Measurements from ENCODE around the gene HAO2. TPM values are rescaled to one million over a fixed set of nuclear protein-coding genes. Genes with fewer than 3 reads are reported as not detected.

HAO2 gene
- total RNA-seq, 2 experiments from 2014 or later: not detected

DNA sequence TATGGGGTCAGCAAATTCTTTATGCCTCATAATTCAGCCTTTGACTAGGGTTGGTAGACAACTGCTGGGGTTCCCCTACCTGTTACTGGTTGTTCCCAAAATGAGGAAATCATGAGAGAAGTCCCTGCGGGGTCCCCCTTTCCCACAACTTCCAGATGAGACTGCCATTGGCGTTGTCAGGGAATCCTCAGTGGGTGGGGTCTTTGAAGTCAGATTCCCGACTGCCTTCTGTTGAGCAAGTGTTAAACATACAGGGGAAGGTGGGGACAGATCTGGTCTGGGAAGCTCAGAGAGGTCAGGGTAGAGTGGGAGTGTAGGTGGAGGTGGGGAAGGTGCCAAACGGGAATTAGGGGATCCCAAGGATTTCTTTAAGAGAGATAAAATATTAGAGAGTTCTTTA lies 61.1 kb downstream of the HAO2 start:
- ATAC-seq (ENCODE audit: poor library complexity): no peak

DNA sequence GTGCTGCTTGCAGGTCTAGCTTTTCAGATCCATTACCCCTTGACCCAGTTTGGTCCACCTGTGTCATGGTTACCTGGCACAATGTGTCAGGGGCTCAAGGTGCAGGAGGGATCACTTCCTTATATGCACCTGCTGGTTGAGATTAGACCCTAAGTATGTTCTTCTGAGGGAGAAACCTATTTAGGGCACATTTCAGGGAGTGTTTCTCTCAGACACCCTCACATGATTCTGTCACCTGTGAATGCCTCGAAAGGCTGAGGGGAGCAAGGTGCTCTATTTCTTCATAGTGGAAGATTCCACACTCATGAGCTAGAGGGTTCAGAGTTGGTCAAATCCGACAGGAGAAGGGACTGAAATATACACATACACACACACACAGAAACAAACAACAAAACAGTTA lies 61.9 kb downstream of the HAO2 start:
- Histone ChIP-seq H3K4me3 (ENCODE audit: low read length) (no peak overlapping the region), H3K27me3 (ENCODE audit: control insufficient read depth in 1 of 2, insufficient read depth in 2 of 2, low read length in 2 of 2) (peaks cover 0 to 5% of the 10 kb centered on the region in 2 experiments), H3K4me1 (ENCODE audit: insufficient read depth, low read length) (no peaks in the 10 kb centered on the region), H3K36me3 (ENCODE audit: insufficient read depth, low read length) (no peaks in the 10 kb centered on the region), H3K9me3 (ENCODE audit: control insufficient read depth in 1 of 2, insufficient read depth in 1 of 2, low read length in 2 of 2) (peaks cover 0 to 4% of the 10 kb centered on the region in 2 experiments), H3K27ac (ENCODE audit: low read depth in 1 of 2, low read length in 2 of 2) (no peak overlapping the region)
- no peaks in the 10 kb centered on the region for H3K36me3 Mint-ChIP-seq (ENCODE audit: low read depth)
- ATAC-seq (ENCODE audit: poor library complexity) (no peak), DNase-seq (no peak)
- H3K9me3 Mint-ChIP-seq: no peaks in the 10 kb centered on the region
- peaks cover 41% of the 10 kb centered on the region for H3K27me3 Mint-ChIP-seq
- intact Hi-C loops (cut with DNase I, micrococcal nuclease): no loop called here
- H3K27ac Mint-ChIP-seq: no peak overlapping the region
- TF ChIP-seq, protein P1, sequence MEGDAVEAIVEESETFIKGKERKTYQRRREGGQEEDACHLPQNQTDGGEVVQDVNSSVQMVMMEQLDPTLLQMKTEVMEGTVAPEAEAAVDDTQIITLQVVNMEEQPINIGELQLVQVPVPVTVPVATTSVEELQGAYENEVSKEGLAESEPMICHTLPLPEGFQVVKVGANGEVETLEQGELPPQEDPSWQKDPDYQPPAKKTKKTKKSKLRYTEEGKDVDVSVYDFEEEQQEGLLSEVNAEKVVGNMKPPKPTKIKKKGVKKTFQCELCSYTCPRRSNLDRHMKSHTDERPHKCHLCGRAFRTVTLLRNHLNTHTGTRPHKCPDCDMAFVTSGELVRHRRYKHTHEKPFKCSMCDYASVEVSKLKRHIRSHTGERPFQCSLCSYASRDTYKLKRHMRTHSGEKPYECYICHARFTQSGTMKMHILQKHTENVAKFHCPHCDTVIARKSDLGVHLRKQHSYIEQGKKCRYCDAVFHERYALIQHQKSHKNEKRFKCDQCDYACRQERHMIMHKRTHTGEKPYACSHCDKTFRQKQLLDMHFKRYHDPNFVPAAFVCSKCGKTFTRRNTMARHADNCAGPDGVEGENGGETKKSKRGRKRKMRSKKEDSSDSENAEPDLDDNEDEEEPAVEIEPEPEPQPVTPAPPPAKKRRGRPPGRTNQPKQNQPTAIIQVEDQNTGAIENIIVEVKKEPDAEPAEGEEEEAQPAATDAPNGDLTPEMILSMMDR (IDR thresholded peaks at IDR 0.05): no peak
- ChIA-PET POLR2A (no interaction called here), CTCF (no interaction called here)
- no peak overlapping the region for H3K4me3 Mint-ChIP-seq
- H3K4me1 Mint-ChIP-seq (ENCODE audit: low read depth): no peaks in the 10 kb centered on the region

More for the DNA sequence above, 61.1 kb downstream of the HAO2 start:
- Mint-ChIP-seq H3K4me1 (ENCODE audit: low read depth) (no peaks in the 10 kb centered on the region), H3K27ac (no peak overlapping the region), H3K9me3 (no peaks in the 10 kb centered on the region), H3K27me3 (peaks cover 41% of the 10 kb centered on the region), H3K36me3 (ENCODE audit: low read depth) (no peaks in the 10 kb centered on the region), H3K4me3 (no peak overlapping the region)
- DNase-seq: no peak
- H3K27me3 ChIP-seq (ENCODE audit: control insufficient read depth in 1 of 2, insufficient read depth in 2 of 2, low read length in 2 of 2): peaks cover 0 to 5% of the 10 kb centered on the region in 2 experiments
- TF ChIP-seq, protein P1 (IDR thresholded peaks at IDR 0.05): no peak
- peaks cover 0 to 4% of the 10 kb centered on the region in 2 experiments for H3K9me3 ChIP-seq (ENCODE audit: control insufficient read depth in 1 of 2, insufficient read depth in 1 of 2, low read length in 2 of 2)
- ChIA-PET CTCF (no interaction called here), POLR2A (no interaction called here)
- no peaks in the 10 kb centered on the region for H3K4me1 ChIP-seq (ENCODE audit: insufficient read depth, low read length)
- intact Hi-C loops (cut with DNase I, micrococcal nuclease): no loop called here
- no peaks in the 10 kb centered on the region for H3K36me3 ChIP-seq (ENCODE audit: insufficient read depth, low read length)
- H3K27ac ChIP-seq (ENCODE audit: low read depth in 1 of 2, low read length in 2 of 2): no peak overlapping the region
- no peak overlapping the region for H3K4me3 ChIP-seq (ENCODE audit: low read length)

GRCh38 chr1:119431836-119432235 lies 63.3 kb downstream of the HAO2 start:
- TF ChIP-seq, protein P1 (IDR thresholded peaks at IDR 0.05): no peak
- Mint-ChIP-seq H3K27me3 (peaks cover 41% of the 10 kb centered on the region), H3K4me1 (ENCODE audit: low read depth) (no peaks in the 10 kb centered on the region), H3K27ac (no peak overlapping the region), H3K36me3 (ENCODE audit: low read depth) (no peaks in the 10 kb centered on the region), H3K4me3 (no peak overlapping the region), H3K9me3 (no peaks in the 10 kb centered on the region)
- Histone ChIP-seq H3K4me3 (ENCODE audit: low read length) (no peak overlapping the region), H3K27ac (ENCODE audit: low read depth in 1 of 2, low read length in 2 of 2) (no peak overlapping the region), H3K27me3 (ENCODE audit: control insufficient read depth in 1 of 2, insufficient read depth in 2 of 2, low read length in 2 of 2) (peaks cover 0 to 5% of the 10 kb centered on the region in 2 experiments), H3K4me1 (ENCODE audit: insufficient read depth, low read length) (no peaks in the 10 kb centered on the region), H3K9me3 (ENCODE audit: control insufficient read depth in 1 of 2, insufficient read depth in 1 of 2, low read length in 2 of 2) (peaks cover 0 to 4% of the 10 kb centered on the region in 2 experiments), H3K36me3 (ENCODE audit: insufficient read depth, low read length) (no peaks in the 10 kb centered on the region)
- intact Hi-C loops (cut with DNase I, micrococcal nuclease): no loop called here
- ChIA-PET POLR2A (no interaction called here), CTCF (no interaction called here)
- ATAC-seq (ENCODE audit: poor library complexity) (no peak), DNase-seq (no peak)
